HG02973 (cell line): Measurements from ENCODE around the gene PKD2L2.
A peak's percentile ranks its signal among the peaks of the same experiment; 100 is the strongest.
"Not testable (repeated sequence)": the region's sequence is repeated elsewhere in the genome, so short reads cannot be mapped to it uniquely, and the experiment has no call there.

Experiments
- ATAC-seq: cut with Tn5 transposase; IDR thresholded peaks from one replicate; pipeline ENCODE4 v1.9.1; 2021; ENCODE audit warnings: moderate library complexity; ENCODE audit not compliant: unreplicated experiment

The PKD2L2 gene

DNA sequence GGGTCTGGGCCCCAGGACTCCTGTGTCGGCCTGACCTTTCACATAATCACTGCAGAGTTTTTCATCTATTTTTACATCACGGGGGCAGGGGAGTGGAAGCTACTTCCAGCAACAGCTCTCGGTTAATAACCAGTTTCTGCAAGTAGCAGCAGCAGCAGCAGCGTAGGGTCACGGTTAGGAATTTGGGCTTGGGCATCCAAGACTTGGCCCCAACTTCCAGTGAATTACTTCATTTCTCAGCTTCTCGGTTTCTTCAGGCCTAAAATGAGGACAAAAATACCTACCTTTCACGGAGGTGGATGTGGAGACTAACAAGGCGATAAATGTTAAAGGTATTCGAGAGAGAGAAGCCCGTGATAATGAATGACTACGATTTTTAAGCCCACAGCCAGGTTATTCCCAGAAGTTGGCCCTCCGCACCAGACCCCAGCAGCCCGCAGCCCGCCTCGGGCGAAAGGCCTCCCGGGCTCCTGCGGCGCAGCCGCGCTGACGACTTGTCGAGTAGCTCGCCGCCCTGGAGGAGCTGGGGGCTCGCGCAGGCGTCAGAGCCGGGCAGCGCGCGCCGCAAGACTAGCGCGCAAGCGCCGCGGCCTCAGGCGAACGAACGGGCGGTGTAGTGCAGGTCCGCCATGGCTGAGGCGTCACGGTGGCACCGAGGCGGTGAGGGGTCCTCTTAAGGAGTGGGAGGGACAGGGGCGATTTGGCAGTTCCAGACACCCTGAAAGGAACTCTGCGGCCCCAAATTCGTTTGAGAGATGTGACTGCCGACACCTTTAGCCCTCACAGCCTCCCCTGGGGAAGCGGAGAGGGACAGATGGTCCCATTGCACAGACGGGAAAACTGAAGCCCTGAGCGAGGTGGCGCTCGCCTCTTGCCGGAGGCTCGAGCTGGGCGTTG, at the start of gene PKD2L2:
Gene PKD2L2, plus strand, starts transcription at position 595 of the 897 bp plus-strand sequence. Its CDS starts 35 bp downstream, at position 630.
- ATAC-seq = peak; percentile 95

- no peak for ATAC-seq
These were observed 47.0 kb upstream of the PKD2L2 start for GRCh38 chr5:137842296-137842695.

- no peak for ATAC-seq
These were observed 45.5 kb upstream of the PKD2L2 start for GRCh38 chr5:137843676-137844299.

DNA sequence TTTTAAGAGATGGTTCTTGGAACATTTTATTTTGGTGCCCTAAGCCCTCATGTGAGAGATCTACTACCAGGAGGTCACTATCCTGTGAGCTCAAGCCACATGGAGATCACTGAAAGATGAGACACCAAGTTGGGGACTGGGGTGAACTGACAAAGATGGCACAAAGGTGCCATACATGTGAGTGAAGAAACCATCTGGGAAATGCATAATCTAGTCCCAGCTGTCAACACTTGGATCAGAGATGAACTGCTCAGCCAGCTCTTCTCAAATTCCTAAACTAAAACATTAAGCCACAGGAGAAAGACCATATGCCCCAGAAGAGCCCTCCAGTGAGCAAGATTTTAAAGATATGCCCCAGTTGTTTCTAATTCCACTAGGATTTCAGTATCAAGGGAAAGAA, 43.8 kb upstream of the PKD2L2 start:
- no peak for ATAC-seq

DNA sequence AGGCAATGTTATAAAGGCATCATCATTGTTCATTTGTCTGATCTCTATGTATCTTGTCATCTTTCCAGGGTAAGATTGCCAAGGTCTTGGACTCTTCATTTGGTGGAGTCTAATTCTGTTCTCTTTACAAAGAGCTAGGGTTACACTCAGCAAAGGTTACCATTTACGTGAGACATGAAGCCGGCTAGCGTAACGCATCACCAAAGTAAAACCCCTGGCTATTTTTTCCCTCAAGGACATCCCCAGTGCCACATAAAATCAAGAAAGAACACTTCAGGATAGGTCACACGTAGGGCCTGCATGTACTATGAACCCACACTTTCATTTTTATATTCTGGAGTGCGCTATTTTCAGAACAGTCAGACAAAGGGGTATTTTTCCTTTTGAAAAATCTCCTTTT, 41.6 kb upstream of the PKD2L2 start:
- ATAC-seq = no peak

DNA sequence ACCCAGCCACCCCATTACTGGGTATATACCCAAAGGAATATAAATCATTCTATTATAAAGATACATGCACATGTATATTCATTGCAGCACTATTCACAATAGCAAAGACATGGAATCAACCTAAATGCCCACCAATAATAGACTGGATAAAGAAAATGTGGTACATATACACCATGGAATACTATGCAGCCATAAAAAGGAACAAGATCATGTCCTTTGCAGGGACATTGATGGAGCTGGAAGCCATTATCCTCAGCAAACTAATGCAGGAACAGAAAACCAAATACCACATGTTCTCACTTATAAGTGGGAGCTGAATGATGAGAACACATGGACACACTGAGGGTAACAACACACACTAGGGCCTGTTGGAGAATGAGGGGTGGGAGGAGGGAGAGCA, 36.1 kb upstream of the PKD2L2 start:
- ATAC-seq = not testable (repeated sequence)

GRCh38 chr5:137856201-137856600, 33.1 kb upstream of the PKD2L2 start:
- no peak for ATAC-seq

GRCh38 chr5:137856916-137857862, 32.1 kb upstream of the PKD2L2 start:
- ATAC-seq = no peak

GRCh38 chr5:137858223-137858916, 30.9 kb upstream of the PKD2L2 start:
- peak; percentile 76 for ATAC-seq

DNA sequence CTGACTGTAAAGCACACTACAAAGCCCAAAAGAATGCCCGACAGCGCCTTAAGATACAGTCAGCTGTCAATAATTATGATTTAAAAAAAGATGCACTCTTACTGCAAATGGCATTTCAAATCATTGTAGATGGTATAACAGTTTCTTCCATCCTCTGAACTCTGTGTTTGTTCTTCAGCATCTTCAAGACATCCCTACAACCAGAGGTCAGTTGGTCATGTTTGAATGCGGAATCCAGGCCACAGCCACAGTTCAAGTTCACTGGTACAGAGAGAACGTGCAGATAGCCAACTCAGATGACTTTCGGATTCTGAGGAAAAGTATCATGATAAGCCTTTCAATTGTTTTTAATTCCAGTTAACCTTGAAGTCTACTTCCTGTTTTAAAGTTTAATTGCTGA, 30.3 kb upstream of the PKD2L2 start:
- no peak for ATAC-seq

DNA sequence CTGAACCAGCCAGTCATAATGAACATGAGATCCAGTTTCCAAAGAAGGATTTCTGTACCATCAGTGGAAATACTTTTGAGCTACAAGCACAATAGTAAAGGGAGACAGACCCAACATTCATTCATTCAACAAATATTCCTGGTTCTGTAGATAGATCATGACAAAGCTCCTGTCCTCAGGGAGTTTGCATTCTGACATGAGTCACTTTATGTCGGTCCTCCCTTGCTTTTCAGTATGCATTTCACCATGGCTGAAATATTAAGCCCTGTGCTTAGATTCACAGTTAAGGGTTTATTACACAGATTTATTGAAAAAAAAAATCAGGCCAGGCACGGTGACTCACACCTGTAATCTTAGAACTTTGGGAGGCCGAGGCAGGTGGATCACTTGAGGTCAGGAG, 27.0 kb upstream of the PKD2L2 start:
- ATAC-seq = no peak

GRCh38 chr5:137863653-137864052, 25.6 kb upstream of the PKD2L2 start:
- not testable (repeated sequence) for ATAC-seq

DNA sequence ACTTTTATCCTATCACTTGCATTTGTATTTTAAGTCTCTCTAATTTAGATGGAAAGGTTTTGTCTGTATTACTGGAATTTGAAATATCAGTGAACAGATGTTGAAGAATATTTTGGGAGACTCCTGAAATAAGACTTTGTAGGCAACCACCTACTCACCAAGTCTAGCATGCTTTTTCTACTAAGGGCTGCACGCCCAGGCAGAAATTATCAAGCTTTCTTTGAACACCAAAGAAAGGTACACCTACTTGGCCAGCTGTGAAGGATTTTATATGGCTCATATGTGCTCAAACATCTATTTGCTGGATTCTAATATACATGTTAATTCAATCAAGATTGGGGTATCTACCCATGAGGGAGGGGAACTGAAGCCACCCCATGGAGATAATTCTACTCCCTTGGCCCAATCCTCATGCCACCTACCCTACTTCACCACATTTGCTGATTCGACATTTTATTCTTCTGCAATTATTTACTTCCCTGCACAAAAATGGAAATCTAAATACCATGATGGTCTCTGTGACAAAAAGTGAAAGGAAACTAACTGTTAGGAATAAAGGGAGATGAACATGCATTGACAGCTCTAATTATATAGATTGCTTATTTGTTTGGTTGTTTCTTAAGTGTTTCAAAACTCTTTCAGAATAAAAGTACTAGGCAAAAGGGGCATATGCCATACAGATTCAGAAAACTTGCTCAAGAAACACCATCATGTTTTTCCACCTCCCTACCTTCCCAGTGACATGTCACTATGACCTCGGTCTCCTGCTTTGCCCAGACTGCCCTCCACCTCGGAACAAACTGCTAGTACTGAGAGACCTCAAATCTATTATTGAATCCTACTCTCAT, 22.5 kb upstream of the PKD2L2 start:
- ATAC-seq = no peak

GRCh38 chr5:137867664-137868063, 21.6 kb upstream of the PKD2L2 start, which contains the start of gene MYOT:
TSS of gene MYOT (plus strand) at chr5:137867860. CDS start at chr5:137870652, 2,792 bp downstream.
- ATAC-seq = no peak

GRCh38 chr5:137870647-137871339, 18.5 kb upstream of the PKD2L2 start:
- ATAC-seq = no peak

GRCh38 chr5:137871571-137871970, 17.7 kb upstream of the PKD2L2 start:
- no peak for ATAC-seq

DNA sequence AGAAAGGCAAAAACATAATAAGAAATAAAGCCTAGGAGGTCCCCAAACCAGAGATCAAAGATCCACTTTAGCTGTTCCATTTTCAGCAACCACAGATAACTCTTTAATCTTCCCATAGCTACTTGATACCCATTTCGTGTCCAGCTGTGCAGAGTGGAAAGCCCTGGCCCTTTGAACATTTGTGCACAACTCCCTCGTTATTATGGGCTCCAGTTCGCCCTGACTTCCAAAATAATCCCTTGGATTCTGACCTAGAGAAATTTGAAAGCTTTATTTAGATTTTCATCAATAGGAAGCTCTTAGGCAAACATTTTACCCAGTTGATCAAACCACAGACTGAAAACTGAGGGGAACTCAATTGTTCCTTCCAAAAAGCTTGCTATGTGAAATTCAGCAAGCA, 16.8 kb upstream of the PKD2L2 start:
- ATAC-seq = no peak

- ATAC-seq = no peak
These were observed 13.2 kb upstream of the PKD2L2 start for GRCh38 chr5:137876101-137876500.

DNA sequence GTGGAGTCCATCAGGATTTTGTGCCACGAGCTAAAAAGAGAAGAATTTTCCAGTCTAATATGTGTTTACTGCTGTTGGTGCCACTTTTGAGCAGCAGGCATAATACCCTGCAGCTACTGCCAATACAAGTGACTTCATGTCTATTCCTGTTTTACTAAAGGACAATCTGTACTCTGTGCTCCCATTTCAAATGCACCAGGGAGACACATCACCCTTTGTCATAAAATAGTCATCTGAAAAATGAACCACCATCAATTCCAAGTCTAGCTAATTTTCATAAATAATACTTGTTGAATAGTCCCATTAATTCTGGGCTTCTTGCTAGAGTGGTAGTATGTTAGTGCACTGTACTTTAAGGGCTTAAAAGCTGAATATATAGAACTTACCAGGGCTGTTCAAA, 8.9 kb upstream of the PKD2L2 start:
- no peak for ATAC-seq
